NB4 (cell line): Measurements from ENCODE around the gene FAM171A1.

Experiments used
- CTCF ChIP-seq: IDR thresholded peaks from one replicate; pipeline ENCODE4 v1.5.1; 2012; ENCODE audit warnings: low read depth, low read length
- MAX ChIP-seq: IDR thresholded peaks from 2 replicates; pipeline ENCODE4 v1.6.1; 2011; ENCODE audit warnings: low read depth, low read length

GRCh38 chr10:15293862-15294842, 76.9 kb downstream of the FAM171A1 start:
- TF ChIP-seq CTCF (no peak), MAX (no peak)
